Stimulated activated CD4-positive, alpha-beta T cell treated with anti-CD3 and anti-CD28 coated beads, Interleukin-1b, Interleukin-23, amount 100 ng/mL, for 48 hours (primary cell): ENCODE measurements around the gene FARP1.

Source experiments
- DNase-seq: peaks from one replicate; pipeline ENCODE4 v3.0.0-alpha.2; 2020

The FARP1 gene

GRCh38 chr13:98370261-98370660, 227.4 kb downstream of the FARP1 start:
- DNase-seq = no peak

- no peak for DNase-seq
Measured at GRCh38 chr13:98370806-98371515, 228.1 kb downstream of the FARP1 start.

GRCh38 chr13:98371516-98372023, 228.7 kb downstream of the FARP1 start:
- DNase-seq = no peak

GRCh38 chr13:98372876-98373275, 230.0 kb downstream of the FARP1 start:
- DNase-seq = no peak

GRCh38 chr13:98374750-98375149, 231.9 kb downstream of the FARP1 start:
- DNase-seq = no peak

GRCh38 chr13:98377635-98378378, 234.9 kb downstream of the FARP1 start:
- DNase-seq = no peak

- no peak for DNase-seq
Measured at GRCh38 chr13:98384739-98385138, 241.8 kb downstream of the FARP1 start.

GRCh38 chr13:98385606-98386005, 242.7 kb downstream of the FARP1 start:
- no peak for DNase-seq

- DNase-seq = no peak
Measured at GRCh38 chr13:98386637-98387036, 243.7 kb downstream of the FARP1 start.

GRCh38 chr13:98389319-98389718, 246.4 kb downstream of the FARP1 start:
- no peak for DNase-seq

GRCh38 chr13:98390086-98390715, 247.3 kb downstream of the FARP1 start:
- DNase-seq = no peak

- no peak for DNase-seq
Measured at GRCh38 chr13:98393873-98394272, 251.0 kb downstream of the FARP1 start.

- no peak for DNase-seq
Measured at GRCh38 chr13:98394820-98395510, 252.1 kb downstream of the FARP1 start.

- no peak for DNase-seq
Measured at GRCh38 chr13:98396071-98396710, 253.3 kb downstream of the FARP1 start.

GRCh38 chr13:98397221-98397620, 254.3 kb downstream of the FARP1 start:
- DNase-seq = no peak

- DNase-seq = no peak
Measured at GRCh38 chr13:98397861-98398260, 255.0 kb downstream of the FARP1 start.

- no peak for DNase-seq
Measured at GRCh38 chr13:98398581-98398980, 255.7 kb downstream of the FARP1 start.

- DNase-seq = no peak
Measured at GRCh38 chr13:98399756-98400155, 256.9 kb downstream of the FARP1 start.

- no peak for DNase-seq
Measured at GRCh38 chr13:98401934-98402333, 259.0 kb downstream of the FARP1 start.

- no peak for DNase-seq
Measured at GRCh38 chr13:98403076-98403475, 260.2 kb downstream of the FARP1 start.

GRCh38 chr13:98405107-98405571, 262.2 kb downstream of the FARP1 start:
- DNase-seq = no peak

- DNase-seq = no peak
Measured at GRCh38 chr13:98405690-98406344, 262.9 kb downstream of the FARP1 start.
